CD4-positive, alpha-beta T cell (primary cell): ENCODE data around the gene PLEKHA1. TPM values are rescaled to one million over a fixed set of nuclear protein-coding genes. Genes with fewer than 3 reads are reported as not detected.

Experiments used
- ATAC-seq: fragments of 200-7000 bp; cut with Tn5 transposase; one replicate; pipeline ENCODE4 v1.10.0; 2022; ENCODE audit warnings: mild to moderate bottlenecking; ENCODE audit not compliant: poor library complexity
- CTCF ChIA-PET: fragments of 350-600 bp; sonication (Branson Sonifier 250); formaldehyde crosslinking; loops from one replicate; lab custom pipeline; 2021; ENCODE audit warnings: antibody characterized with exemption, inconsistent platforms; lab: Charles Lee
- POLR2A ChIA-PET: fragments of 350-600 bp; sonication (Branson Sonifier 250); formaldehyde crosslinking; loops from one replicate; lab custom pipeline; 2021; ENCODE audit warnings: antibody characterized with exemption, inconsistent platforms; lab: Charles Lee
- DNase-seq, 14 experiments: peaks; one replicate each; pipeline ENCODE4 v3.0.0-alpha.2; 2013 to 2020; ENCODE audit warnings: mixed read lengths in 2 of 14
- H3K27ac ChIP-seq, 2 donors: one replicate each; pipeline versions ENCODE4 v1.5.1 to v1.7.0; 2013; ENCODE audit warnings: low read length in 2 of 2, low read depth in 1 of 2, mild to moderate bottlenecking in 1 of 2
- H3K27me3 ChIP-seq, 2 experiments: 1 replicate in 1 of 2; 2 replicates in 1 of 2; pipeline versions ENCODE4 v1.6.1 to v1.7.0; 2013; ENCODE audit warnings: low read length in 2 of 2, control low read depth in 1 of 2, mild to moderate bottlenecking in 1 of 2, moderate library complexity in 1 of 2; ENCODE audit not compliant: insufficient read depth in 2 of 2, control insufficient read depth in 1 of 2
- H3K36me3 ChIP-seq: one replicate; pipeline ENCODE4 v1.6.1; 2013; ENCODE audit warnings: low read length, control low read depth; ENCODE audit not compliant: insufficient read depth
- H3K4me1 ChIP-seq: one replicate; pipeline ENCODE4 v1.6.1; 2013; ENCODE audit warnings: low read length, control low read depth; ENCODE audit not compliant: insufficient read depth
- H3K4me3 ChIP-seq: one replicate; pipeline ENCODE4 v1.5.1; 2013; ENCODE audit warnings: mild to moderate bottlenecking, low read length, moderate library complexity
- H3K9me3 ChIP-seq, 2 experiments: 1 replicate in 1 of 2; 2 replicates in 1 of 2; pipeline versions ENCODE4 v1.6.1 to v1.7.0; 2013; ENCODE audit warnings: low read length in 2 of 2, mild to moderate bottlenecking in 2 of 2, control low read depth in 1 of 2, moderate library complexity in 1 of 2; ENCODE audit not compliant: control insufficient read depth in 1 of 2, insufficient read depth in 1 of 2
- H3K27ac Mint-ChIP-seq: one replicate; pipeline ENCODE4 v1.8.0; 2020; ENCODE audit warnings: mixed read lengths
- H3K27me3 Mint-ChIP-seq: one replicate; pipeline ENCODE4 v1.8.0; 2021; ENCODE audit warnings: mixed read lengths
- H3K36me3 Mint-ChIP-seq: one replicate; pipeline ENCODE4 v1.8.0; 2021; ENCODE audit warnings: low read depth, mixed read lengths
- H3K4me1 Mint-ChIP-seq: one replicate; pipeline ENCODE4 v1.8.0; 2021; ENCODE audit warnings: low read depth, mixed read lengths
- H3K4me3 Mint-ChIP-seq: one replicate; pipeline ENCODE4 v1.8.0; 2020; ENCODE audit warnings: mild to moderate bottlenecking, mixed read lengths
- H3K9me3 Mint-ChIP-seq: one replicate; pipeline ENCODE4 v1.8.0; 2020; ENCODE audit warnings: mixed read lengths
- intact Hi-C, 2 experiments: fragments of 100-400 bp; cut with DNase I in 1 of 2; cut with micrococcal nuclease in 1 of 2; formaldehyde crosslinking; loops; one replicate each; pipeline versions ENCODE4 v1.15.1 to v1.9.0; 2023 to 2025; cut with DNase I, micrococcal nuclease
- total RNA-seq, 174 experiments: library from RNA in 2 of 174; stranded (reverse) in 2 of 174; gene quantifications; one replicate each; pipeline ENCODE4 v1.2.3 and lab custom pipeline; 2021 to 2026
- TF ChIP-seq, protein P1 (sequence below): fragments of 200-600 bp; IDR thresholded peaks from one replicate; pipeline ENCODE4 v1.8.0; 2022; ENCODE audit warnings: antibody characterized with exemption, mild to moderate bottlenecking

The PLEKHA1 gene
- total RNA-seq, 2 experiments from 2014 or later = 24.9 to 26.8 TPM

DNA sequence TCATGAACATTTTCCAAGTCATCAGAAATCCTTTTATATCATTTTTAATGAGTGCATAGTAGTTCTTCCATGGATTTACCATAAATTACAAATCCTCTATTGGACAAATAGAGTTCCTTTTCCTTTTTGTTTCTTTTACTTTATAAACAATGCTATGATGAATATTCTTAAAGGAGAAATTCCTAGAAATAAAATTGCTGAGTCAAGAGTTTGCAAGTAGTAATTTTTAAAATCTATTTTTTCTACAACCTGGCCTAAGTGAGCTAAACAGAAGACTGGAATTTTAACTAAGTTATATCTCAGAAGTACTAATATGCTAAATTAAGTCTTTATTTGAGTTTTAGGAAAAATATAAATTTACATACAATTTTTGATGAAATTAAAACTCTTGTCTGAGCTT lies 38.8 kb downstream of the PLEKHA1 start:
- intact Hi-C loops = no loop called here
- H3K4me1 ChIP-seq = peaks cover 16% of the 10 kb centered on the region
- ChIA-PET POLR2A (interaction anchor here (5.0 kb wide), 1 partner anchor 39 kb away, joined by 32 read pairs; the partner anchor contains the start of gene PLEKHA1), CTCF (no interaction called here)
- H3K4me1 Mint-ChIP-seq = peaks cover 63% of the 10 kb centered on the region
- H3K36me3 Mint-ChIP-seq = peaks cover 72% of the 10 kb centered on the region
- no peaks in the 10 kb centered on the region for H3K9me3 Mint-ChIP-seq
- no peaks in the 10 kb centered on the region for H3K27me3 ChIP-seq
- H3K4me3 Mint-ChIP-seq = no peak overlapping the region
- peaks cover 18% of the 10 kb centered on the region for H3K36me3 ChIP-seq
- no peak overlapping the region for H3K4me3 ChIP-seq
- TF ChIP-seq, protein P1, sequence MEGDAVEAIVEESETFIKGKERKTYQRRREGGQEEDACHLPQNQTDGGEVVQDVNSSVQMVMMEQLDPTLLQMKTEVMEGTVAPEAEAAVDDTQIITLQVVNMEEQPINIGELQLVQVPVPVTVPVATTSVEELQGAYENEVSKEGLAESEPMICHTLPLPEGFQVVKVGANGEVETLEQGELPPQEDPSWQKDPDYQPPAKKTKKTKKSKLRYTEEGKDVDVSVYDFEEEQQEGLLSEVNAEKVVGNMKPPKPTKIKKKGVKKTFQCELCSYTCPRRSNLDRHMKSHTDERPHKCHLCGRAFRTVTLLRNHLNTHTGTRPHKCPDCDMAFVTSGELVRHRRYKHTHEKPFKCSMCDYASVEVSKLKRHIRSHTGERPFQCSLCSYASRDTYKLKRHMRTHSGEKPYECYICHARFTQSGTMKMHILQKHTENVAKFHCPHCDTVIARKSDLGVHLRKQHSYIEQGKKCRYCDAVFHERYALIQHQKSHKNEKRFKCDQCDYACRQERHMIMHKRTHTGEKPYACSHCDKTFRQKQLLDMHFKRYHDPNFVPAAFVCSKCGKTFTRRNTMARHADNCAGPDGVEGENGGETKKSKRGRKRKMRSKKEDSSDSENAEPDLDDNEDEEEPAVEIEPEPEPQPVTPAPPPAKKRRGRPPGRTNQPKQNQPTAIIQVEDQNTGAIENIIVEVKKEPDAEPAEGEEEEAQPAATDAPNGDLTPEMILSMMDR = no peak
- H3K27me3 Mint-ChIP-seq = no peaks in the 10 kb centered on the region
- H3K27ac Mint-ChIP-seq = peak overlapping the region; percentile 86
- peak overlapping the region in 1 of 2 donors; percentile 7 for H3K27ac ChIP-seq
- ATAC-seq = no peak
- DNase-seq = no peak
- H3K9me3 ChIP-seq = no peaks in the 10 kb centered on the region

DNA sequence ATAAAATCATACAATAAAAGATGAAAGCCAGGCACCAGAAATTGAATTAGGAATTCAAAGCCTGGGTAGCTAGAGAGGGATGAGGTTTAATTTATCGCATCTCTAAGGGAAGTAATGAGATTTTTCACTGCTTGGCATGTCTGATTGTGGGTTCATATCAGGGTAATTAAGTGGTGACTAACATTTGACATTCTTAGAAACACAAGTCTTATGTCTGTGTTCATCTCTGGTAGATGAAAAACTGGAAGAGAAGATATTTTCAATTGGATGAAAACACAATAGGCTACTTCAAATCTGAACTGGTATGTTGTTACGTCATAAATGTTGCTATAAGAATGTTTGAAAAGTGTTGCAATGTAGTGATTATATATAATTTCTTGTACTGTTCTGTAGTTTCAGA lies 43.2 kb downstream of the PLEKHA1 start:
- no peaks in the 10 kb centered on the region for H3K27me3 Mint-ChIP-seq
- TF ChIP-seq, protein P1 = no peak
- no peak overlapping the region for H3K4me3 Mint-ChIP-seq
- ChIA-PET CTCF (no interaction called here), POLR2A (interaction anchor here (0.6 to 5.0 kb wide), 2 partner anchors 11 to 43 kb away, joined by 3 to 32 read pairs; partner anchors contain the start of gene PLEKHA1)
- H3K27me3 ChIP-seq = no peaks in the 10 kb centered on the region
- no peaks in the 10 kb centered on the region for H3K9me3 ChIP-seq
- H3K4me1 ChIP-seq = peaks cover 39% of the 10 kb centered on the region
- peaks cover 87% of the 10 kb centered on the region for H3K4me1 Mint-ChIP-seq
- no peaks in the 10 kb centered on the region for H3K9me3 Mint-ChIP-seq
- no peak for DNase-seq
- H3K4me3 ChIP-seq = no peak overlapping the region
- H3K36me3 Mint-ChIP-seq = peaks cover 73% of the 10 kb centered on the region
- no peak for ATAC-seq
- H3K36me3 ChIP-seq = peaks cover 15% of the 10 kb centered on the region
- intact Hi-C loops = loop anchor here (1.0 to 5.0 kb wide), 2 partner anchors 40 to 43 kb away; partner anchors contain the start of gene PLEKHA1 (in 1 of the 2)
- H3K27ac Mint-ChIP-seq = peak overlapping the region; percentile 86
- H3K27ac ChIP-seq = peak overlapping the region; percentile 35 to 37

DNA sequence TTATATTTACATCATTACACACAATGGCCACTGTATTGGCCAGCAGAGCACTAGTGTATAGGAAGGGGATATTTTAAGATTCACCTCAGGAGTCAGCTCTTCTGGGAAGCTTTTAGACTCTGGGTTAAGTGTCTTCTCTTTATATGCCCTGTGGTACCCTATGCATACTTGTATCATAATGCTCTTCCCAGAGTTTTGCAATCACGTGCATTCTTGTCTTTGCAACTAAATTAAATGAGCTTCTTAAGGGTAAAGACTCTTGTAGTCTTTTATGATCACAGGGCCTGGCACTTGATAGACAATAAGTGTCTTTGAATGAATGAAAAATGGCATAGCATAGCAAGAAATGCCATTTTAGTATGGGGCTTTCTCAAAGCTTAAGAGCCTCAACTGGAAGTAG lies 44.5 kb downstream of the PLEKHA1 start:
- Histone ChIP-seq H3K27ac (no peak overlapping the region), H3K9me3 (no peaks in the 10 kb centered on the region), H3K27me3 (no peaks in the 10 kb centered on the region), H3K4me1 (peaks cover 39% of the 10 kb centered on the region), H3K36me3 (peaks cover 11% of the 10 kb centered on the region), H3K4me3 (no peak overlapping the region)
- H3K4me3 Mint-ChIP-seq = no peak overlapping the region
- H3K27me3 Mint-ChIP-seq = no peaks in the 10 kb centered on the region
- DNase-seq (no peak), ATAC-seq (no peak)
- TF ChIP-seq, protein P1 = no peak
- ChIA-PET POLR2A (interaction anchor here (0.8 to 2.4 kb wide), 3 partner anchors 11 to 45 kb away, joined by 4 to 31 read pairs (median 7); partner anchors contain the start of gene PLEKHA1), CTCF (interaction anchor here (1.1 to 1.7 kb wide), 2 partner anchors 13 to 120 kb away, joined by 3 to 6 read pairs; no protein-coding TSS in a partner anchor)
- no peaks in the 10 kb centered on the region for H3K9me3 Mint-ChIP-seq
- H3K4me1 Mint-ChIP-seq = peaks cover 93% of the 10 kb centered on the region
- peaks cover 69% of the 10 kb centered on the region for H3K36me3 Mint-ChIP-seq
- intact Hi-C loops = loop anchor here in 1 of 2 experiments (5.0 kb wide), 1 partner anchor 42 kb away; no protein-coding TSS in a partner anchor
- no peak overlapping the region for H3K27ac Mint-ChIP-seq
